Measurements from ENCODE around the gene ZBTB20.

Gene ZBTB20

GRCh38 chr3:114660124-114660523 lies 487.0 kb downstream of the ZBTB20 start:
- no peak for DNase-seq

DNA sequence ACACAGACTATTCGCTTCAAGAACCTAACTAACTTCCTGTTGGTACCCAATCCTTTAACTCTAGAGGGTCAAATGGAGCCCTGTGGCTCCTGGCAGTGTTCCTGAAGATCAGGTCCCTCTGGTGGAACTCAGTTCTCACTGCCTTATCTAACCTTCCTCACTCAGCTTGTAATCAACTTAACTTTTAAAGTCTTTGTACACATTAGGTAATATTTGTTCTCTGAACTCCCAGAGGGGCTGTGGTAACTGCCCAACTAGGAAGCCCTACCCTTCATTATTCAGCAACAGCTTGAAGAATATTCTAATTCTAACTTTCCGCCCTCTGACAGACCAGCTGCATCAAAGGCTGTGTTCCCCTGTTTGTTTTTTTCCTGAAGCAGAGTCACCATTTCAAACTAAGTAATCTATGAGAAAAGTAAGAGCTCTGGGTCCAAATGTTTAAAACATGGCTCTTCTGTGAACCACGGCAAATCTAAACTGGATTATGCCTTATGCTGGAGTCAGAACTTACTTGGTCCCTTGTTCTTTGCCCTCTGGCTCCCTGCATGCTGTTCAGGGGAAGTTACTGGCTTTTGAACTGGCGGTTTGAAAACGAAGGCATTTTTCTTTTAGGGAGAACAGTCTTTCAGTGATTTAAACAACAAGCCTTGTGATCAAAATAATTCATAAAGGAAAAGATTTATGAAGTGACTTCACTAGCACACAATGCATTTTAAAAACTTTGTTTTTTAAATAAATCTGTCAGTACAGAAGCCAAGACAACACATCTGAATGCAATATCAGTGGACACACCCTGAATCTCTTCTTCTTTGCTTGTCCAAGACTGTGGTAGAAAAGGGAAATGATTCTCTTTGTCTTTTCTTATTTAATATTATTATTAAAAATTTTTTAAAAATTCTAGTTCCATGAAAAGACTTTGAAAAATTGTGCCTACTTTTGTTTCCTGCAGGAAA lies 487.7 kb downstream of the ZBTB20 start:
- no peak for DNase-seq

GRCh38 chr3:114651555-114651954 lies 495.5 kb downstream of the ZBTB20 start:
- no peak for DNase-seq

GRCh38 chr3:114650808-114651207 lies 496.3 kb downstream of the ZBTB20 start:
- no peak for DNase-seq

GRCh38 chr3:114649331-114649730 lies 497.8 kb downstream of the ZBTB20 start:
- DNase-seq = no peak

DNA sequence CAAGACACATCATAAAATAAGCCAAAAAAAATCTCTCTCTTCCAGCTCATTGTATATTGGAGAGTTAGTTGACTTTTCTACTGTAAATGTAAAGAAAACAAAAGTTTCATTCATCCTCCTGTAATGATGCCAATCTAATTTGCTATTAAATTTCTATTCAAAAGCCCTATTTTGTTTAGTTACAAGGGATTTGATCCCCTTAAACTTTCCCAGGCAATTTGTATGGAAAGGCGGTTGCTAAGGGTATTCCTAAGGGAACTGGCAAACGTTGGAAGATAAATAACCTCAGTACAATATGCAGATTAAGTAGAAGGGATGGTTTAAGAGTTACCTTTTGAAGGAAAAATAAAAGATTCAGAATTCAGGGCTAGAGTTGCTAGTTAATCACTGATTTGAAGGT lies 500.6 kb downstream of the ZBTB20 start:
- DNase-seq = no peak

- no peak for DNase-seq
These were observed 501.7 kb downstream of the ZBTB20 start for GRCh38 chr3:114645392-114645791.

- no peak for DNase-seq
These were observed 502.7 kb downstream of the ZBTB20 start for GRCh38 chr3:114644367-114644766.

- DNase-seq = no peak
These were observed 503.9 kb downstream of the ZBTB20 start for GRCh38 chr3:114642951-114643741.

DNA sequence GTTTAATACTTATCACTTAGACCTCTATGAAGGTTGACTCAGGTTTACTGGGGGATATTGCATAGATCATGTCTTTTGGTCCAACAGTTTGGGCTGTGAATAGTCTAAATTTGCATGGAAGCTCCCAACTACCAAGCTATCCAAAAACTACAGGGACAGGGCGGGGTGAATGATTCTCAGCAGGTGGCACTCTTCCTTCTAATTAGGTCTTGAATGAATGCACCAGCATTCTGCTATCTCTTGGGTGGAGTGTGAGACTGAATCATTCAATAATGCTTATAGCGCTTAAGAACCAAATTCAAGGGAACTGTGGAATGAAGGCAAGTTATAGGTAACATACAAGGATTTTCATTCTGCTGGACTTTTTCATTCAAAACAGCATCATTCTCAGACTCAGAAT lies 507.0 kb downstream of the ZBTB20 start:
- no peak for DNase-seq

DNA sequence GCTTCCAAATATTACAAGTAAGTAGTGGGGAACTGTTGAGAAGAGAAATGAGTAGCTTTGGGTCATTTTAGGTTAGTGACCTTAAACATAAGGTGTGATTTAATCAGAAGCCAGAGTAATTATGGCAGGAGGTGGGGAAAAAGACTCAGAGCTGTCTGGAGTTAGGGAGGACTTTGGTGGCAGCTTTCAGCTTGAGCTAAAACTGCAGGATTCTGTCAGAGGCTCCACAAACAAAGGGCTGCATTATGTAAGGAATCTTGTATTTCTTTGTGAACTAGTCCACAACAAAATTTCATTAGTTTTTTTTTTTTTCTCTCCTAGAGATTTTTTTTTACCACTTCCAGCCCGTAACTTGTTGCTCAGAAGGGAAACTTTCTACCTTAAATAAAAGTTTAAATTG lies 507.9 kb downstream of the ZBTB20 start:
- no peak for DNase-seq

DNA sequence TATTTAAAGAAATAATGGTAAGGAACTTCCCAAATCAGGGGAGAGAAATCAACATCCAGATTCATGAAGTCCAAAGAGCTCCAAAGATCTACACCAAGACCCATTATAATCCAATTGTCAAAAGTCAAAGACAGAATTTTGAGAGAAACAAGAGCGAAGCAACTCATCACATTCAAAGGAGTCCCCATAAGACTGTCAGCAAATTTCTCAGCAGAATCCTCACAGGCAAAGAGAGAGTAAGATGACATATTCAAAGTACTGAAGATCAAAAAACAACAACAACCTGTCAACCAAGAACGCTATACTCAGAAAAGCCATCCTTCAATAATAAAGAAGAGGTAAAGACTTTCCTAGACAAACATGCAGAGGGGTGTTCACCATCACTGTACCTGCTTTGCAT lies 511.2 kb downstream of the ZBTB20 start:
- DNase-seq = no peak

DNA sequence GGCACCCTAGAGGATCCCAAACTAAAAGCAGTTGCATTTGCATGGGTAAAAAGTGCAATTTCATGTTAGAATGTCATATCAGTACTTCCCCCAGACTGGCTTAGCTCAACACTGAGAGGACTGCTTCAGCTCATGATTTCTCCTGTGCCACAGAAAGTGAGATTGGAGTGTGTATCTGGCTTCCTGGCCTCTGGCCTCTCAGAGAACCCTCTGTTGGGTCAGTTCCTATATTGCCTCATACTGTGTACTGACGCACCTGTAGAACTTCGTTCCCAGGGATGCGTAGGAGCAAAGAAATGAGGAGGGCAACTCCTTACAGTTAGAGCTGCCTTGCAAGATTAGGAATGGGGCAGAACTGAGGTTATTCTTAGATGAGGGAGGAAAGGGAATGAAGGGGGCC lies 512.5 kb downstream of the ZBTB20 start:
- DNase-seq = no peak

DNA sequence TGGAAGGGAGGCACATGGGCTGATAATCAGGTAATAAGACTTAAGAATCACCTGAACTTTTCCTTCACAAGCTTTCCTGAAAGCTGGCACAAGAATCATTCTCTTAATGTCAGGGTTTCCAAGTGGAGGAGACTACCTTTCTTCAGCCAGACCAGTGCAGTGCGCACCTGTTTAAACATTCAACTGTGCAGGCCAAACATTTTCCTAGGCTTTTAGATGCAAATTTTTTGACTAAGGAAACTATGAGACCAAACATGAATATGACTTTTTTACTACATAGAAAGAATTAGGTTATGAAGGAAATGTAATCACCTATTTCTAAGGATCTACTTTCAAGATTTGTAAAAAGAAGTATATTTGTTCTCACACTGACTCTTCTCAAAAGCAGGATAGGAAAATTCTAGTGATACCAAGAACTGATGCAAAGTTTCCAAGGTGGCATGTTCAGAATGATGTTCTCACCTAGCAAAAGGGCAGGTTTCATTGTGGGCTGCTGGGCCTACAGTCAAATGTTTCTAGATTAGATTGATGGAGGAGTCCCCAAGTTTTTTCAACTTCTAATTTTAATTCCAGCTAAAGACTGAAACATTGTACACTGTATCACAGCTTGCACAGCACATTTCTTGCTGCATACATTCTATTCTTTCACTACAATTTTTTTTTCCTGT lies 514.2 kb downstream of the ZBTB20 start:
- no peak for DNase-seq

GRCh38 chr3:114627770-114628169 lies 519.3 kb downstream of the ZBTB20 start:
- DNase-seq = no peak

- no peak for DNase-seq
These were observed 520.3 kb downstream of the ZBTB20 start for GRCh38 chr3:114626751-114627150.

DNA sequence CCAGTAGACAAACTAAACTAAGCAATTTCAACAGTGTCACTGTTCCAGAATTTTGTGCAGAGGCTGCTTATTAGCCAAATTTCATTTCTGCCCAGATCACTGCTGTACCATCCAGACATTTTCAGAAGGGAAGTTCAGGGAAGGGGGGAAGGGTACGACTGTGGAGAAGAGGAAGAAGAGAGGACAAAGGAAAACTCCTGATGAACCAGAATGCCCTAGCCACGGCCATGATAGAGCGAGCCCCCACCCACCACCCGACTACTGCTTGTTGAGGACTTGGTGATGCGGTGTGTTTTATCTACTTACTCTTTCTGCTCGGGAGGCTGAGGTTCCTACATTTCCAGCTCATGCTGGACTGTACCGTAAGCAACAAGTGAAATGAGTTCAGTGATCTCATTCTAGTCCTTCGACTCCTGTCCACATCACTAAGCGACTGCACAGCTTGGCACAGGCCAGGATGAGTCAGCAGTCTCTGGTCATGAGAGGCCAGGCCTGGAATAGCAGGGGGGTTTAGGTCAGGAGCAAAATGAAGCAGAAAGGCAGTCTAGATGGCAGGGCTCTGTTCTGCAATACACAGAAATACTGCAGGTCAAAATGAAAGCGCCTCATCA lies 522.4 kb downstream of the ZBTB20 start:
- no peak for DNase-seq

- no peak for DNase-seq
These were observed 523.0 kb downstream of the ZBTB20 start for GRCh38 chr3:114624047-114624445.

- DNase-seq = no peak
These were observed 523.6 kb downstream of the ZBTB20 start for GRCh38 chr3:114623420-114624046.

DNA sequence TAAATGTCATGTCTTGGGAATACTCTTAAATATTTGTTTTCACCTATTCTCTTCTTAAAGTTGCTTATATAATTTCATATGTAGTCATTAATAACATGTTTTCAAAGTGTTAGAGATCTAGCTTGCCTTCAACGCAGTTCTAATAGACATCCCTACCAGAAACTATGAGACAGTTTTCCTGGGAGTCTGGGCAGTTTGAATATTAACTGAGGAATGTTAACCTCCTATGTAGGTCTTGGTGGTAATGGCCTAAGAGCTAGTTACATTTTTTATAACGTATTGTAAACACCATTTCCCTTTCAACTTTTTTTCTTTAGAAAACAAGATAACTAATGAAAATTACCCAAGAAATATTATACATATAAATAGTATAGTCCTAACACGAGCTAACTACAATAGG lies 525.1 kb downstream of the ZBTB20 start:
- DNase-seq = no peak

GRCh38 chr3:114619771-114620170 lies 527.3 kb downstream of the ZBTB20 start:
- no peak for DNase-seq

GRCh38 chr3:114615523-114616085 lies 531.5 kb downstream of the ZBTB20 start:
- DNase-seq = no peak
